Right renal pelvis (tissue), 4 donors: ENCODE results near the gene RFX6. TPM values are rescaled to one million over a fixed set of nuclear protein-coding genes. Genes with fewer than 3 reads are reported as not detected.
"Not testable (repeated sequence)": the region's sequence is repeated elsewhere in the genome, so short reads cannot be mapped to it uniquely, and the experiment has no call there.

Experiments used
- DNase-seq, 4 donors: peaks; one replicate each; pipeline ENCODE4 v3.0.0-alpha.2; 2013; ENCODE audit warnings: low read depth in 4 of 4, low spot score in 3 of 4, missing footprints in 1 of 4
- polyA plus RNA-seq, 4 donors: library from polyadenylated mRNA; unstranded; fragments of 120-200 nt; gene quantifications; one replicate each; pipeline ENCODE4 v1.2.1, GENCODE V29; 2013; ENCODE audit not compliant: insufficient read length in 4 of 4

The RFX6 gene
- polyA plus RNA-seq = under 1 TPM in 3 of 4 donors, not detected in 1; 0.03 to 0.08 (median 0.06) TPM

DNA sequence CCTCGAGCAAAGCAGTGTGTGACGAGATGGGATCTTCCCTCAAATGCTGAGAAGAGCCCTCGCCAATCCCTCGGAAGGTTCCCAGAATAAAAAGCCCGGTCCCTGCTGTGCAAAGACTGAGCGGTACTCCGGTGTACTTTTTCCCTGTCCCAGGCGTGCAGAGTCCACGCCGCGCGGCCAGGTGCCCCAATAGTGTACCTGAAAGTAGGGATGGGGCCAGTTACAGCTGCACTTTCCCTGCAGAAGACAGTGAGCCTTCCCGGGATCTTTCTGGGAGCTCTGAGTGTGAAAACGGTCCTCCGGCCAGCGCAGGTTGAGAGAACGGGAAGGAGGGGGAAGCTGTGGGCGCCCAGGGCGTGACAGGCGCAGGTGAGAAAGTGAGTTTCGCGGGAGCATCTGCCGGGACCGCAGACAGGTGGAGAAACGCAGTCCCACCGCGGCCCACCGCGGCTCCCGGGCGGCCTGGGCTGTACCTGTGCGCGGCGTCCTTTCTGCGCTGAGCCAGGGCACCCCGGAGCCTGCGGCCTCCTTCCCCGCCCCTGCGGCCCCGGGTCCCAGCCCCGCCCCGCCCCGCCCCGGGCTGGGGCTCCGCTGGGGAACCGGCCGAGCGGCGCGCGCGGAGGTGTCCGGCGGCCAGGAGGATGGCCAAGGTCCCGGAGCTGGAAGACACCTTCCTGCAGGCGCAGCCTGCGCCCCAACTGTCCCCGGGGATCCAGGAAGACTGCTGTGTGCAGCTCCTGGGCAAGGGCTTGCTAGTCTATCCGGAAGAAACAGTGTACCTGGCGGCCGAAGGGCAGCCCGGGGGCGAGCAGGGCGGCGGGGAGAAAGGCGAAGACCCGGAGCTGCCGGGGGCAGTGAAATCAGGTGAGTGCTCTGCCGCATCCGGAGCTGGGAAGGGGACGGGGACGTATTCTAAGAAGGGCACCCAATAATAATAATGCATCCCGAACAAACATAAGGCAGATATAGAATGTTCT is at the start of gene RFX6:
RFX6 (plus strand) TSS at position 608 of the 977 bp plus-strand sequence; CDS start at position 642, 34 bp downstream.
- no peak for DNase-seq

DNA sequence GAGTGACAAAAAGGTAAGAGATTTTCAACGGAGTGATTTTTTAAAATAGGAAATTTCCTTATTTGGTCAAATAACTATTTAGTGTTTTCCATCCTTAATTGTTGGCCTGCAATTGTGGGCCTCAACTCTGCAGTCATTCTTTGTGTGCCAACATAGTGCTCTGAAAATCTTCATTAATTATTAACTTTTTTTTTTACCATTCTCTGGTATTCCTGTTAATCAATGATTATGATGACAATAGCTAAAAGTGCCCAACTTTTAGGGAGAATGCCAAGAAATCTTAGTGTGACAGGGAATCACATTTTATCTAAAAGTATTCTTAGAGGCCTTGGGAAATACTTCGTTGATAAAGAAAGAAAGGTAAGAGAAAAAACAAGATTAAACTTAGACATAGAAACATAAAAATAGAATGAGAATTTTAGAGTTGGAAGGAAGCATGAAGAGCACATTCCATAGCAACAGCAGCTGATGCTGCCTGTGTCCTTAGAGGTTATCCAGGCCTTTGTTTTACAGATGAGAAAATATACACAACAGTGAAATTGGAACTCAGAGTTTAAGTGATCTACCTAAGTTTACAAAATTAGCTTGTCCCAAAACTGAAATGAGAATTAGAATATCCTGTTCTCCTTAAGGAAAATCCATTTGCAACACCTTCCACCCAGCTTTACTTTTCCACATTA is 49.3 kb upstream of the RFX6 start:
- no peak for DNase-seq

DNA sequence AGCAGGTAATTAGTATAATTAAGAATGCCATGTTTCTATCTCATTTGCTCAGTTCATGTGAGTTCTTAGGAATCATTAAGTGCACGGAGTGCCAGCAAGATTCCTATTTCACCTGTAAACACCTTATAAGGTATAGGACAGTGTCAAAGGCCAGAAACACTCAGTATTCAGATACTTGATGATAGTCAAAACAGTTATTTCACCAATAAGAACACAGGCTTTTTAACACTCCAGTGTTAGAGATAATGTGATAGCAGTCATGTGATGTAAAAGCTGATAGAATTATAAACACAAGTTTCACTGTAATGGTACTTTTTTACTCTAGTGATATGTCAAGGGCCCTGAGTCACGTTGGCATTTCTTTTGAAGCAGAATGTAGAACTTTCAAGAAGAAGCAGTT is 48.1 kb upstream of the RFX6 start, which contains the start of gene GPRC6A:
GPRC6A (minus strand) TSS at position 101 of the 400 bp plus-strand sequence; CDS start at position 31, 70 bp downstream.
- DNase-seq = no peak

DNA sequence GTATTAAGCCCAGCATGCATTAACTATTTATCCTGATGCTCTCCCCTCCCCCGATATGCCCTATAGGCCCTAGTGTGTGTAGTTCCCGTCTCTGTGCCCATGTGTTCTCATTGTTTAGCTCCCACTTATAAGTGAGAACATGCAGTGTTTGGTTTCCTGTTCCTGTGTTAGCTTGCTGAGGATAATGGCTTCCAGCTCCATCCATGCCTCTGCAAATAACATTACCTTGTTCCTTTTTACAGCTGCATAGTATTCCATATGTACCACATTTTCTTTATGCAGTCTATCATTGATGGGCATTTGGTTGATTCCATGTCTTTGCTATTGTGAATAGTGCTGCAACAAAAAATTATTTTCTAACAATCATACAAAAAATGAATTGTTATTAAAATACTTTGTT is 42.5 kb upstream of the RFX6 start:
- not testable (repeated sequence) for DNase-seq

GRCh38 chr6:116836606-116837342 is 40.3 kb upstream of the RFX6 start:
- DNase-seq = no peak

DNA sequence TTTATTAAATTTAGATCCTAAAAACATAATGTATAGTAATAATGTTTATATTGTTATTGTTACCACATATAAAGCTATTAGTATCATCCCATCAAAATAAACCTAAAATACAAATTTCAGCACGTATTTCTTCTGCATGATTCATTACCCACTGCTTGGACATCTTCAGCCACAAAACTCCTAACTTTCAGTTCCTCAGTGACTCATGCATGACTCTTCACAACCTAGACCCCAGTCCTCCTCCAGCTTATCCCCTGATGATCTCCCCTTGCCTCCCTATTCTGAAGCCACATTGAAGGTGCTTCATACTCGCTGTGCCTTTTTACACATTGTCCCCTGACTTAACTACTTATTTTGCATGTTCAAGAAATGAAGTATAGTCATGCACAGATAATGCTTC is 37.0 kb upstream of the RFX6 start:
- no peak for DNase-seq

DNA sequence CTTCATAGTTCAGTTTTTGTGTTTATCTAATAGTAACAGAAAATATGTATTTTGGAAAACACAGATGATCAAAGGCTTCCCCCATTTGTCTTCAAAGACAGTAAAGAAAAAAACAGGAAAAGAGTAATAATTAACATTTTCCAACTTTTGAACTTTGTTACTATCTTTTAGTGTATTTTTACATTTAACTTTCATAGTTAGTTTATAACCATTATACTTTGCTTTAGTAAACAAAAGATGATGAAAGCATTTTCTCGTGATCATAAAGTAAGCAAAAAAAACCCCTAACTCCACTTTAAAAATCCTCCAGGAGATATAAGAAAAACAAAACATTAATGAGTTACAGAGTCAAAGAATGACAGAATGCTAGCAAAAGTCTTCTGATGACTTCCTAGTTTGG is 34.6 kb upstream of the RFX6 start:
- no peak for DNase-seq

GRCh38 chr6:116847227-116847626 is 29.8 kb upstream of the RFX6 start:
- peak in 3 of 4 donors; percentile 7 to 25 (median 12) for DNase-seq

- no peak for DNase-seq
Observed at GRCh38 chr6:116858060-116858459, 19.0 kb upstream of the RFX6 start.

DNA sequence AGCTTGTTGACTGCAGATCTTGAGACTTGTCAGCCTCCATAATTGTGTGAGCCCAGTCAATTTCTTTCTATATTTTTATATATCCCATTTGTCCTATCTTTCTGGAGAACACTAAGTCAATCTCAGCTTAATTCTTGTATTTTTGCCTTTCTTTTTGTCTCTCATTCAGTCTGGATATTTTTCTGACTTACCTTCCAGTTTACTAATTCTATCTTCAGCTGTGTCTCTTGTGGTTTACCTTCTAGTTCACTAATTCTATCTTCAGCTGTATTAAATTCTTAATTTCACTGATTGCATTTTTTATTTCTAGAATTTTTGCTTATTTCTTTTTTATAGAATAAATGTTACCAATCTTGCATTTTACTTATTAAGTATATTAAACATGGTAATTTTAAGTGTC is 17.8 kb upstream of the RFX6 start:
- no peak for DNase-seq

DNA sequence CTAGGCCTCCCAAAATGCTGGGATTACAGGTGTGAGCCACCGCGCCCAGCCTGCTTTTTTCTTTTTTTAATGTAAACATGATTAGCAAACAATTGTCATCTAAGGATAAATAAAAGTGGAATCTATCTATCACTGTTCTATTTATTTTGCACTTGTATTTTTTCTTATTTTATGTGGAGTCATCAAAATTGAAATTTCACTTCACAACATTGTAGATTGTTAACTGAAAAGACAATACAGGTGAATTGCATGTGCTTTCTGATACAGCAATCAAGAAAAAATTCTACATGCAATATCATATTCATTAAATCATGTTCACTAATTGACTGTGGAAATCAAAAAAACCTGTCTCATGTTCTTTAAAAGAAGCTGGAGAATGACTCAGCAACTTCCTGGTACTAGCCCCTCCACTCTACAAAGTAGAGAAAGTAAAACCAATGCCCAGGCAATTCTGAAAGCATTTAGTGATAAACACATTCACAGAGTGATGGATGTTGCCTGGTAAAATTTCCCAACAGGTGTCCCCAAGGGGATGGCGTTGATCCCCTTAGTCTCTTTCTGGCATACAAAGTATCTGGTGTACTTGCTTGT is 10.7 kb upstream of the RFX6 start:
- DNase-seq = no peak

DNA sequence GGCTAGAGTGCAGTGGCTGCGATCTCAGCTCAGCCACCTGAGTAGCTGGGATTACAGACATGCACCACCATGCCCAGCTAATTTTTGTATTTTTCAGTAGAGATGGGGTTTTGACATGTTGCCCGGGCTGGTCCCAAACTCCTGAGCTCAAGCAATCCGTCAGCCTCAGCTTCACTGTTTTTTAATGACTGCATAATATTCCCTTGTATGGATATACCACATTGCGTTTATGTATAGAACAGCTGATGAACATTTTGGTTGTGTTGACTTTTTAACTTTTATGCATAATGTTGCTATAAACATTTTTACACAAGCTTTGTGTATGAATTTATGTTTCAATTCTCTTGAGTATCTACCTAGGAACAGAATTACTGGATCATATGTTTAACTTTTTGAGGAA is 4.3 kb upstream of the RFX6 start:
- DNase-seq = no peak

DNA sequence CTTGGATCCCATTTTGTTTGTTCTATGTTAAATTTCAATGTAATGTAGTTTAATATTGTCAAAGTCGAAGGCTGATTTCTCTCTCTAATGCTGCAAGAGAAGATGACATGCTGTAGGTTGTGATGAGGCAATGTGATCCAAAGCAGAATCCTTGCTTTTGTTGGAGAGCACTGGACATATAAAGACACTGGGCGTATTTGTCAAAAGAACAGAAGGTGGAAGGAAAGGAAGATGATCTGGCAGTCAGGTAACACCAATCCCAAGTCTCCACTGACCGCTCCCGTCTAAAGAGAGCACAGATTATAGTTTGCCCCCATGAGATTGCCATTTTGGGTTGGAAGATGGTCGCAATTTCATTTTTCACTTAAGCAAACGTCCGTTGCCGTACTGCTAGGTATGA is 935 bp upstream of the RFX6 start:
- no peak for DNase-seq

DNA sequence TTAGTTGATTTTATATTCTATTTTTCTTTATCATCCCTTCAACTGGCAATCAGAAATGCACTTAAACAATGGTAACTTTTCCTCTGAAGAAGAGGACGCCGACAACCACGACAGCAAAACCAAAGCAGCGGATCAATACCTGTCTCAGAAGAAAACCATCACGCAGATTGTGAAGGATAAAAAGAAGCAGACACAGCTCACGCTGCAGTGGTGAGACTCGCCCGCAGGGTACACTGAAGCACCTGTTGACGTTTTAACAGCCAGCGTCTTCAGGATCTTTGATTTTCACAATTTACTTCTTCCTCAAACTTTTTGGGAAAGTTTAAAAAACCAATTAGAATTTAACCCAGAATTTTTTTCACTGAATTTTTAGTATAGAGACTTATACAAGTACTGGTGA is 701 bp downstream of the RFX6 start:
- DNase-seq = no peak

DNA sequence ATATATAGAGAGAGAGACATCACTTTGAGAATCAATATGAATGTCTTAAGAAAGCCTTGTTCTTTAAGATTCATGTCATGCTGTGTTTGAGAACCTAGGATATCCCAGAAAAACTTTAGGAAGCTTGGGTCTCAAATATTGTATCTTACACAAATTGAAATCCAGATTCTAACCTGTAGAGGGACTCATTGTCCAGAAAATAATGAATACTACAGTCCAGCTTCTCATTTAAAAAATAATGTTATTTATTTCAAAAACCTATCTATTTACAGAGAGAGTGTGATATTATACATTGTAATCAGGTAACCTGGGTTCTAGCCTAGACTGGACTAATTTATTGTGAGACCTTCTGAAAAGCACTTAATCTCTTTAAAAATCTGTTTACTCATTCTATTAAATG is 4.2 kb downstream of the RFX6 start:
- no peak for DNase-seq

DNA sequence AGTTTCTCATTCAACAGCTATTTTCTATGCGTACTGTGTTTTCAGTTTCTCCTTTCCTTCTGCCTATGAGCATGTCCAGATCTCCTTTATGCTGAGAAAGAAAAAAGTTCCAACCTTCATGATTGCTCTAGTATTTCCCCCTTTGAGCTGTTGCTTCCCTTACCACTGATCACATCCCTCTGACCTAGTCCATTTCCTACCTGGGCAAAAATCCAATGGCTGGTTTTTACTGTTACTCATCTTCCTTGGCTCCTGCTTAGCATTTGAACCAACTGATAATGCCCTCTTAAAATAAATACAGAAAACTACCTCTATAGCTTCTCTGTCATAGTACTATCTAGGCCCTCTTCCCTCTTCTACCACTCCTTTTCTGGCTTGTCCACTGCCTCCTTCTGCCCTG is 6.0 kb downstream of the RFX6 start:
- DNase-seq = no peak

DNA sequence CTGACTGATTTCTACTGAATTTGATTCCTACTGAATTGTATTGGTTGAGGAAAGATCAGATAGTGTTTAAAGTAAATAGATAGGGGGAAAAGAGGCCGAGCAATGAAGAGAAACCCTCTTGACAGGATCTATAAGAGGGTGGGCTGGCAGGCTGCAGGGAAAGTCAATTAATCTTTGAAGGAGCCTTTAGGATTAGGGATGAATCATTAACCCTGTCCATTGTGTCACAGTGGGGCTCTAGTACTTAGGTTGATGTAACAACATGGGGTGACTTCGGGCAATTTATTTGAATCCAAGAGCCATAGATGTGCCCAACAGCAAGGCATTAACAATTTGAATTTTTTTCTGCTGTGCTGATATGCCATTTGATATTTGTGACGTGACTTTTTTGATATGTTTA is 7.5 kb downstream of the RFX6 start:
- DNase-seq = no peak

- DNase-seq = no peak
Observed at GRCh38 chr6:116887168-116887567, 10.1 kb downstream of the RFX6 start.

- DNase-seq = no peak
Observed at GRCh38 chr6:116887894-116888293, 10.9 kb downstream of the RFX6 start.

- DNase-seq = no peak
Observed at GRCh38 chr6:116888732-116889360, 11.8 kb downstream of the RFX6 start.
